ENCODE results near the gene SEMA7A. TPM values are rescaled to one million over a fixed set of nuclear protein-coding genes. Genes with fewer than 3 reads are reported as not detected.

The SEMA7A gene
- total and polyA plus RNA-seq, 7 experiments from 2014 or later = 1.6 to 15.7 (median 5.0) TPM; not detected in 2

DNA sequence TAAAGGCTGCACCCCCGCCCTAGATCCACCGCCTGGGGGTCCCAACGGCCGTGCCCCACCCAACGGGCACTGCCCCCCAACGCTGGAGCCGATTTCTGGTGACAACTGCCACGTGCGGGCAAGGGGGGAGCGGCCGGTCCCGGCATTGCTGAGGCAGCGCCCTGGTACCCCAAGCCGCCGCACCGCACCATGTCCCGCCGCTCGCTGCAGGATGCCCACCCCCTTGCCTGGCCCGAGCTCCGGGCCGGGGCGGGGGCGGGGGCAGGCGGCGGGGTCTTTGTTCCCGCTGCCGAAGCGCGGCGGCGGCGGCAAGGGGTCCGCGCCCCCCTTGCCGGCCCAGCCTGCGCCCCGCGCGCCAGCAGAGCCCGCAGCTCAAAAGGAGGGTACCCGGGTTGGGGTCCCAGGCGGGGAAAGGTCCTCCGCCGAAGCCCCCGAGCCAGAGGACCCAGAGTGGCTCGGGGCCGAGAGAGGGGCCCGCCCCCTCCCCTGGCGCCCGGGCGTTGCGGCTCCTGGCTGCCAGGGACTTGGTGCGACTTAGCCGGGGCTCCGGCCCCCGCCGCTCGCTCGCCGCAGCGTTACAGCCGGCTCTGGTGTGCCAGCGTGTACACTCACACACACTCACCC lies 678 bp downstream of the SEMA7A start:
- DNase-seq = no peak
- no peak overlapping the region for H3K27ac Mint-ChIP-seq

GRCh38 chr15:74432271-74432967 lies 1.3 kb downstream of the SEMA7A start:
- Histone ChIP-seq H3K27me3 (ENCODE audit: control insufficient read depth in 2 of 2, insufficient read depth in 2 of 2, low read length in 2 of 2) (no peaks in the 10 kb centered on the region), H3K9me3 (ENCODE audit: control insufficient read depth in 2 of 3, low read length in 3 of 3) (no peaks in the 10 kb centered on the region), H3K27ac (ENCODE audit: low read depth, low read length) (no peak overlapping the region), H3K36me3 (ENCODE audit: control insufficient read depth in 2 of 3, insufficient read depth in 3 of 3, low read length in 3 of 3) (no peaks in the 10 kb centered on the region), H3K4me3 (ENCODE audit: low read length) (no peak overlapping the region), H3K4me1 (ENCODE audit: control insufficient read depth in 2 of 2, insufficient read depth in 2 of 2, low read length in 2 of 2) (peaks cover 6 to 32% of the 10 kb centered on the region in 2 donors)
- Mint-ChIP-seq H3K27me3 (peaks cover 0 to 3% (median 0%) of the 10 kb centered on the region in 5 donors), H3K4me3 (peak overlapping the region; percentile 11 to 85 (median 50)), H3K36me3 (peaks cover 0 to 2% (median 0%) of the 10 kb centered on the region in 5 donors), H3K27ac (peak overlapping the region in 2 of 9 donors; percentile 28 to 43), H3K4me1 (peaks cover 7 to 59% (median 11%) of the 10 kb centered on the region in 7 donors), H3K9me3 (peaks cover 0 to 3% (median 0%) of the 10 kb centered on the region in 11 donors)
- DNase-seq (peak in 1 of 9 donors; percentile 32), ATAC-seq (no peak)
- intact Hi-C loops (cut with micrococcal nuclease) = loop anchor here in 1 of 2 donors (2.0 to 10.0 kb wide), 3 partner anchors 14 to 182 kb away; partner anchors contain the start of genes ARID3B and CLK3
- POLR2A ChIA-PET = interaction anchor here (0.7 kb wide), 1 partner anchor 58 kb away, joined by 4 read pairs; no protein-coding TSS in a partner anchor
- CTCF ChIA-PET = interaction anchor here (0.6 to 2.4 kb wide), 3 partner anchors 57 to 94 kb away, joined by 3 to 11 read pairs (median 4); no protein-coding TSS in a partner anchor

More for the DNA sequence above, 678 bp downstream of the SEMA7A start:
- Mint-ChIP-seq H3K36me3 (no peaks in the 10 kb centered on the region), H3K27me3 (peaks cover 0 to 3% (median 0%) of the 10 kb centered on the region in 5 donors), H3K4me1 (peaks cover 7 to 57% (median 11%) of the 10 kb centered on the region in 7 donors), H3K9me3 (peaks cover 0 to 3% (median 0%) of the 10 kb centered on the region in 11 donors), H3K4me3 (peak overlapping the region in 7 of 10 donors; percentile 11 to 85 (median 51))
- no peak for ATAC-seq
- ChIA-PET CTCF (interaction anchor here (0.6 kb wide), 1 partner anchor 93 kb away, joined by 4 read pairs; no protein-coding TSS in a partner anchor), POLR2A (interaction anchor here (0.6 kb wide), 1 partner anchor 57 kb away, joined by 3 read pairs; no protein-coding TSS in a partner anchor)
- no peak overlapping the region for H3K27ac ChIP-seq (ENCODE audit: low read depth, low read length)
- H3K4me3 ChIP-seq (ENCODE audit: low read length) = peak overlapping the region; percentile 50
- peaks cover 6 to 32% of the 10 kb centered on the region in 2 donors for H3K4me1 ChIP-seq (ENCODE audit: control insufficient read depth in 2 of 2, insufficient read depth in 2 of 2, low read length in 2 of 2)
- no peaks in the 10 kb centered on the region for H3K9me3 ChIP-seq (ENCODE audit: control insufficient read depth in 2 of 3, low read length in 3 of 3)
- H3K36me3 ChIP-seq (ENCODE audit: control insufficient read depth in 2 of 3, insufficient read depth in 3 of 3, low read length in 3 of 3) = no peaks in the 10 kb centered on the region
- intact Hi-C loops (cut with micrococcal nuclease) = loop anchor here in 1 of 2 donors (1.0 to 10.0 kb wide), 4 partner anchors 14 to 182 kb away; partner anchors contain the start of genes ARID3B and CLK3
- no peaks in the 10 kb centered on the region for H3K27me3 ChIP-seq (ENCODE audit: control insufficient read depth in 2 of 2, insufficient read depth in 2 of 2, low read length in 2 of 2)

GRCh38 chr15:74431645-74432044 lies 2.1 kb downstream of the SEMA7A start:
- Mint-ChIP-seq H3K4me3 (peak overlapping the region in 6 of 10 donors; percentile 44 to 85 (median 47)), H3K9me3 (peaks cover 0 to 3% (median 0%) of the 10 kb centered on the region in 11 donors), H3K27ac (peak overlapping the region in 2 of 9 donors; percentile 28 to 43), H3K4me1 (peaks cover 7 to 62% (median 11%) of the 10 kb centered on the region in 7 donors), H3K27me3 (peaks cover 0 to 3% (median 0%) of the 10 kb centered on the region in 5 donors), H3K36me3 (peaks cover 0 to 2% (median 0%) of the 10 kb centered on the region in 5 donors)
- POLR2A ChIA-PET = interaction anchor here (0.6 to 0.7 kb wide), 2 partner anchors 47 to 58 kb away, joined by 3 to 4 read pairs; no protein-coding TSS in a partner anchor
- Histone ChIP-seq H3K27me3 (ENCODE audit: control insufficient read depth in 2 of 2, insufficient read depth in 2 of 2, low read length in 2 of 2) (no peaks in the 10 kb centered on the region), H3K4me1 (ENCODE audit: control insufficient read depth in 2 of 2, insufficient read depth in 2 of 2, low read length in 2 of 2) (peaks cover 6 to 32% of the 10 kb centered on the region in 2 donors), H3K36me3 (ENCODE audit: control insufficient read depth in 2 of 3, insufficient read depth in 3 of 3, low read length in 3 of 3) (no peaks in the 10 kb centered on the region), H3K4me3 (ENCODE audit: low read length) (no peak overlapping the region), H3K9me3 (ENCODE audit: control insufficient read depth in 2 of 3, low read length in 3 of 3) (no peaks in the 10 kb centered on the region), H3K27ac (ENCODE audit: low read depth, low read length) (no peak overlapping the region)
- CTCF ChIA-PET = interaction anchor here (0.6 to 2.4 kb wide), 3 partner anchors 57 to 593 kb away, joined by 3 to 11 read pairs (median 4); no protein-coding TSS in a partner anchor
- DNase-seq (peak in 1 of 9 donors; percentile 35), ATAC-seq (no peak)
- intact Hi-C loops (cut with micrococcal nuclease) = loop anchor here in 1 of 2 donors (2.0 to 10.0 kb wide), 3 partner anchors 13 to 183 kb away; partner anchors contain the start of genes ARID3B and CLK3

DNA sequence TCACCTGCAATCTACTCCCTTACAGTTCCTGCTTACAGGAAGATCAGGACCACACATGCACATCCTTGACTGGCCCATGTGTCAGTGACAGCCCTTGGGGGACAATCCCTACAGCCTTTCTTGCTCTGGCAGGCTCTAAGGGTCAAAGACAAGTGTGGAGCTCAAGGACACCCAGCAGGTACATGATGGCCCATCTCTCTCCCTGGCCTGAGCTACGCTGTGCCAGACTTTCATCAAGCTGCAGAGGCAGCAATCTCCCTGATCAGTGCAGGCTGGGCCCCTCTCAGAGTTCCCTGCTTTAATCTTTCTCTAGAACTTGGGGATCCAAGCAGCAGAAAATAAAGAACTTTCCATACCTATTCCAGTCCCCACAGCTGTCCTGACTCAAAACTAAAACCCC lies 2.6 kb downstream of the SEMA7A start:
- no peaks in the 10 kb centered on the region for H3K9me3 ChIP-seq (ENCODE audit: control insufficient read depth in 2 of 3, low read length in 3 of 3)
- intact Hi-C loops (cut with micrococcal nuclease) = loop anchor here in 1 of 2 donors (10.0 kb wide), 2 partner anchors 114 to 184 kb away; partner anchors contain the start of genes ARID3B and CLK3
- no peaks in the 10 kb centered on the region for H3K27me3 ChIP-seq (ENCODE audit: control insufficient read depth in 2 of 2, insufficient read depth in 2 of 2, low read length in 2 of 2)
- Mint-ChIP-seq H3K27me3 (peaks cover 0 to 3% (median 0%) of the 10 kb centered on the region in 5 donors), H3K9me3 (peaks cover 0 to 3% (median 0%) of the 10 kb centered on the region in 11 donors), H3K36me3 (peaks cover 0 to 2% (median 0%) of the 10 kb centered on the region in 5 donors), H3K27ac (peak overlapping the region in 3 of 9 donors; percentile 17 to 43 (median 22)), H3K4me3 (peak overlapping the region in 2 of 10 donors; percentile 27 to 85), H3K4me1 (peaks cover 7 to 67% (median 11%) of the 10 kb centered on the region in 7 donors)
- DNase-seq = no peak
- H3K4me1 ChIP-seq (ENCODE audit: control insufficient read depth in 2 of 2, insufficient read depth in 2 of 2, low read length in 2 of 2) = peaks cover 6 to 32% of the 10 kb centered on the region in 2 donors
- no peak for ATAC-seq
- no peak overlapping the region for H3K27ac ChIP-seq (ENCODE audit: low read depth, low read length)
- no peak overlapping the region for H3K4me3 ChIP-seq (ENCODE audit: low read length)
- CTCF ChIA-PET = interaction anchor here (0.6 to 2.4 kb wide), 3 partner anchors 56 to 594 kb away, joined by 3 to 11 read pairs (median 4); no protein-coding TSS in a partner anchor
- POLR2A ChIA-PET = no interaction called here
- H3K36me3 ChIP-seq (ENCODE audit: control insufficient read depth in 2 of 3, insufficient read depth in 3 of 3, low read length in 3 of 3) = no peaks in the 10 kb centered on the region

DNA sequence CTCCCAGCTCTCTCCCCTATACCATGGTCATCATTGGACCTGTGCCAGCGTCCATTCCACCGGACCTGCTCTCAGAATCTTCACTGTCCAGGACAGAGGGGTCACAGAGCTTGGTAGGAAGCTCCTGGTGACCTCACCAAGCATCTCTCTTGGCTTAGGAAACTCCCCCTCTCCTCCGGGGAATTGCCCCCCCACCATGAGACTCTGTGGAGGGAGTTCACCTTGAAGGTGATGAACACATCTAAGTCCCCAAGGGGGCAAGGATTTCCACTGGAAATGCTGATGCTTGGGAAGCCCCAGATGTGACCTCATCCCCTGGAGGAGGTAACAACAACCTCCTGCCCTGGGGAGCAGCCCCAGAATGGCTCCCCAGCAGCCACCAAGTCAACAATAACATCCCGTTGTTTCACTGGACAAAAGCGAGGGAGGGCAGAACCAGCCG lies 3.2 kb downstream of the SEMA7A start:
- Mint-ChIP-seq H3K4me1 (peaks cover 7 to 71% (median 14%) of the 10 kb centered on the region in 7 donors), H3K27ac (peak overlapping the region in 1 of 9 donors; percentile 75), H3K9me3 (peaks cover 0 to 3% (median 0%) of the 10 kb centered on the region in 11 donors), H3K27me3 (peaks cover 0 to 3% (median 0%) of the 10 kb centered on the region in 5 donors), H3K36me3 (peaks cover 0 to 2% (median 0%) of the 10 kb centered on the region in 5 donors), H3K4me3 (no peak overlapping the region)
- ATAC-seq = no peak
- Histone ChIP-seq H3K27me3 (ENCODE audit: control insufficient read depth in 2 of 2, insufficient read depth in 2 of 2, low read length in 2 of 2) (no peaks in the 10 kb centered on the region), H3K4me1 (ENCODE audit: control insufficient read depth in 2 of 2, insufficient read depth in 2 of 2, low read length in 2 of 2) (peaks cover 6 to 32% of the 10 kb centered on the region in 2 donors), H3K9me3 (ENCODE audit: control insufficient read depth in 2 of 3, low read length in 3 of 3) (no peaks in the 10 kb centered on the region), H3K36me3 (ENCODE audit: control insufficient read depth in 2 of 3, insufficient read depth in 3 of 3, low read length in 3 of 3) (no peaks in the 10 kb centered on the region), H3K27ac (ENCODE audit: low read depth, low read length) (no peak overlapping the region), H3K4me3 (ENCODE audit: low read length) (no peak overlapping the region)
- no peak for DNase-seq
- CTCF ChIA-PET = interaction anchor here (2.4 kb wide), 1 partner anchor 55 kb away, joined by 11 read pairs; no protein-coding TSS in a partner anchor
- POLR2A ChIA-PET = no interaction called here
- intact Hi-C loops (cut with micrococcal nuclease) = loop anchor here in 1 of 2 donors (10.0 kb wide), 2 partner anchors 114 to 184 kb away; partner anchors contain the start of genes ARID3B and CLK3

Measured in naive thymus-derived CD4-positive, alpha-beta T cell (primary cell).